OCI-LY1 (cell line): ENCODE measurements around the gene PIAS2.

Experiments
- EZH2 ChIP-seq: fragments of 200-600 bp; sonication (generic), shearing (Covaris generic); IDR thresholded peaks from 2 replicates; pipeline ENCODE4 v1.8.0; 2017; ENCODE audit warnings: borderline replicate concordance, mixed run types, mild to moderate bottlenecking, antibody characterized with exemption, low read length, moderate library complexity, mixed read lengths
- TF ChIP-seq, protein P1 (sequence below): fragments of 200-600 bp; sonication (generic), shearing (Covaris generic); IDR thresholded peaks from 2 replicates; pipeline ENCODE4 v1.5.1; 2017; ENCODE audit warnings: mild to moderate bottlenecking, antibody characterized with exemption, low read length, moderate library complexity, mixed read lengths

DNA sequence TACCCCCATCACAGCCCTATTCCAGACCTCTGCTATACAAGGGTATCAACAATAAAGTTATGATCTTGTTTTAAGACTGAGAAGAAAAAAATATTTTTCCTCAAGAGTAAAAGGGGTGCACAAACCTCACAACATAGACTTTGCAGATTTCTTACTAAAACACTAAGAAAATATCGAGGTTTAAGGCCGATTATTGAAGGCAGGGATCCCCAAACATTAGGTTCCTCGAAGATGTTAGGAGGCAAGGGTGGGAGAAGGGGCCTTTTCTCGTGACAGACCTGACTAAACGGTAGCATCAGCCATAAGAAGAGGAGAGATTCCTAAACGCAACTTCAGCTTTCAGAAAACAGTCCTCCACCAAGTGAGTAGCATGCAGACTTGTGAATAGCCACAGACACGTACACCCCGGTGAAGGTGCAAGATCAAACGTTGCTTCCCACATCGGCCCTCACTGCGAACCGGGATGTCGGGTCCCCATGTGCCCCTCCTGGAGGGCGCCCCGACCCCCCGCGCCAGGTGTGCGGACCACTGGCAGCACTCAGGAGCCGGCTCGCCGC, 678 bp downstream of the PIAS2 start:
- TF ChIP-seq, protein P1, sequence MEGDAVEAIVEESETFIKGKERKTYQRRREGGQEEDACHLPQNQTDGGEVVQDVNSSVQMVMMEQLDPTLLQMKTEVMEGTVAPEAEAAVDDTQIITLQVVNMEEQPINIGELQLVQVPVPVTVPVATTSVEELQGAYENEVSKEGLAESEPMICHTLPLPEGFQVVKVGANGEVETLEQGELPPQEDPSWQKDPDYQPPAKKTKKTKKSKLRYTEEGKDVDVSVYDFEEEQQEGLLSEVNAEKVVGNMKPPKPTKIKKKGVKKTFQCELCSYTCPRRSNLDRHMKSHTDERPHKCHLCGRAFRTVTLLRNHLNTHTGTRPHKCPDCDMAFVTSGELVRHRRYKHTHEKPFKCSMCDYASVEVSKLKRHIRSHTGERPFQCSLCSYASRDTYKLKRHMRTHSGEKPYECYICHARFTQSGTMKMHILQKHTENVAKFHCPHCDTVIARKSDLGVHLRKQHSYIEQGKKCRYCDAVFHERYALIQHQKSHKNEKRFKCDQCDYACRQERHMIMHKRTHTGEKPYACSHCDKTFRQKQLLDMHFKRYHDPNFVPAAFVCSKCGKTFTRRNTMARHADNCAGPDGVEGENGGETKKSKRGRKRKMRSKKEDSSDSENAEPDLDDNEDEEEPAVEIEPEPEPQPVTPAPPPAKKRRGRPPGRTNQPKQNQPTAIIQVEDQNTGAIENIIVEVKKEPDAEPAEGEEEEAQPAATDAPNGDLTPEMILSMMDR: no peak
- TF ChIP-seq EZH2: no peak
